Measurements from ENCODE around the gene CST4. TPM values are rescaled to one million over a fixed set of nuclear protein-coding genes. Genes with fewer than 3 reads are reported as not detected.

Gene CST4
- total and polyA plus RNA-seq, 2 experiments from 2014 or later, result 0.23 TPM; not detected in 1

- H3K27ac ChIP-seq, result peak overlapping the region; percentile 48
- no peaks in the 10 kb centered on the region for H3K79me2 ChIP-seq
- 72% methylated on average over 4 of the region's 4 CpGs for WGBS (ENCODE audit: low lambda C conversion rate, missing lambda C conversion rate)
These were observed 34.1 kb downstream of the CST4 start for GRCh38 chr20:23654717-23655116.

GRCh38 chr20:23654000-23654399 is 34.8 kb downstream of the CST4 start:
- no peaks in the 10 kb centered on the region for H3K9me3 ChIP-seq (ENCODE audit: low read depth)
- no peak overlapping the region for H3K27ac ChIP-seq
- no peaks in the 10 kb centered on the region for H4K20me1 ChIP-seq (ENCODE audit: insufficient read depth, poor library complexity, severe bottlenecking)
- peaks cover 14% of the 10 kb centered on the region for H3K4me1 ChIP-seq (ENCODE audit: insufficient read depth)
- no peak overlapping the region for H3K4me2 ChIP-seq
- TF ChIP-seq CTCF (IDR thresholded peaks at IDR 0.05; ENCODE audit: poor library complexity) (no peak), EZH2 (IDR thresholded peaks at IDR 0.05; ENCODE audit: borderline replicate concordance) (no peak), EZH2phosphoT487 (IDR thresholded peaks at IDR 0.05; ENCODE audit: low read depth, severe bottlenecking, unreplicated experiment) (no peak)
- H3K36me3 ChIP-seq (replicated peaks; ENCODE audit: insufficient read depth, low read depth), result no peaks in the 10 kb centered on the region
- H2AFZ ChIP-seq, result no peak overlapping the region
- 78% methylated on average over 2 of the region's 2 CpGs for WGBS (ENCODE audit: low lambda C conversion rate, missing lambda C conversion rate)
- no peaks in the 10 kb centered on the region for H3K27me3 ChIP-seq
- no peak overlapping the region for H3K4me3 ChIP-seq
- H3K79me2 ChIP-seq, result no peaks in the 10 kb centered on the region
- no peak for DNase-seq (ENCODE audit: low spot score)
- no peaks in the 10 kb centered on the region for H3K9me2 ChIP-seq (replicated peaks; ENCODE audit: insufficient read depth)

More at GRCh38 chr20:23654717-23655116, 34.1 kb downstream of the CST4 start:
- DNase-seq (ENCODE audit: low spot score), result no peak
- no peaks in the 10 kb centered on the region for H3K27me3 ChIP-seq
- no peak overlapping the region for H3K4me2 ChIP-seq
- no peaks in the 10 kb centered on the region for H3K36me3 ChIP-seq (replicated peaks; ENCODE audit: insufficient read depth, low read depth)
- no peaks in the 10 kb centered on the region for H4K20me1 ChIP-seq (ENCODE audit: insufficient read depth, poor library complexity, severe bottlenecking)
- peaks cover 19% of the 10 kb centered on the region for H3K4me1 ChIP-seq (ENCODE audit: insufficient read depth)
- no peak for TF ChIP-seq CTCF (IDR thresholded peaks at IDR 0.05; ENCODE audit: poor library complexity)
- no peak for TF ChIP-seq EZH2 (IDR thresholded peaks at IDR 0.05; ENCODE audit: borderline replicate concordance)
- no peak for TF ChIP-seq EZH2phosphoT487 (IDR thresholded peaks at IDR 0.05; ENCODE audit: low read depth, severe bottlenecking, unreplicated experiment)
- no peak overlapping the region for H3K4me3 ChIP-seq
- H3K9me2 ChIP-seq (replicated peaks; ENCODE audit: insufficient read depth), result no peaks in the 10 kb centered on the region
- H2AFZ ChIP-seq, result no peak overlapping the region
- H3K9me3 ChIP-seq (ENCODE audit: low read depth), result no peaks in the 10 kb centered on the region

GRCh38 chr20:23653400-23653938 is 35.4 kb downstream of the CST4 start:
- no peak overlapping the region for H3K27ac ChIP-seq
- H3K27me3 ChIP-seq, result no peaks in the 10 kb centered on the region
- no peaks in the 10 kb centered on the region for H3K79me2 ChIP-seq
- no peak overlapping the region for H3K4me3 ChIP-seq
- H3K36me3 ChIP-seq (replicated peaks; ENCODE audit: insufficient read depth, low read depth), result no peaks in the 10 kb centered on the region
- H2AFZ ChIP-seq, result no peak overlapping the region
- no peaks in the 10 kb centered on the region for H4K20me1 ChIP-seq (ENCODE audit: insufficient read depth, poor library complexity, severe bottlenecking)
- no peak overlapping the region for H3K4me2 ChIP-seq
- no peak for DNase-seq (ENCODE audit: low spot score)
- TF ChIP-seq CTCF (IDR thresholded peaks at IDR 0.05; ENCODE audit: poor library complexity) (no peak), EZH2phosphoT487 (IDR thresholded peaks at IDR 0.05; ENCODE audit: low read depth, severe bottlenecking, unreplicated experiment) (no peak), EZH2 (IDR thresholded peaks at IDR 0.05; ENCODE audit: borderline replicate concordance) (no peak)
- WGBS (ENCODE audit: low lambda C conversion rate, missing lambda C conversion rate), result 75% methylated on average over 3 of the region's 3 CpGs
- no peaks in the 10 kb centered on the region for H3K9me3 ChIP-seq (ENCODE audit: low read depth)
- no peaks in the 10 kb centered on the region for H3K9me2 ChIP-seq (replicated peaks; ENCODE audit: insufficient read depth)
- H3K4me1 ChIP-seq (ENCODE audit: insufficient read depth), result peaks cover 9% of the 10 kb centered on the region

All from hepatocyte (in vitro differentiated cells).